Measurements from ENCODE around the gene ZNF548.
A peak's percentile ranks its signal among the peaks of the same experiment; 100 is the strongest.
"Not testable (repeated sequence)": the region's sequence is repeated elsewhere in the genome, so short reads cannot be mapped to it uniquely, and the experiment has no call there.

Gene ZNF548

GRCh38 chr19:57389730-57390598 is at the start of gene ZNF548:
Gene ZNF548 (plus strand): TSS chr19:57389854. CDS start chr19:57390100, 246 bp downstream.
- DNase-seq: peak; percentile 98

- no peak for DNase-seq
Measured at GRCh38 chr19:57342582-57342981, 47.1 kb upstream of the ZNF548 start.

- DNase-seq: no peak
Measured at GRCh38 chr19:57348136-57348535, 41.5 kb upstream of the ZNF548 start.

- peak; percentile 91 for DNase-seq
Measured at GRCh38 chr19:57350877-57351805, 38.5 kb upstream of the ZNF548 start, which contains the start of gene ZNF304. Gene ZNF304 (plus strand): TSS chr19:57351271. CDS start chr19:57351665, 394 bp downstream.

GRCh38 chr19:57351867-57352266 is 37.8 kb upstream of the ZNF548 start:
- no peak for DNase-seq

- DNase-seq: no peak
Measured at GRCh38 chr19:57355916-57356315, 33.7 kb upstream of the ZNF548 start.

- no peak for DNase-seq
Measured at GRCh38 chr19:57357406-57357805, 32.2 kb upstream of the ZNF548 start.

- DNase-seq: no peak
Measured at GRCh38 chr19:57359300-57359699, 30.4 kb upstream of the ZNF548 start.

- DNase-seq: no peak
Measured at GRCh38 chr19:57362419-57362818, 27.2 kb upstream of the ZNF548 start.

- peak; percentile 96 for DNase-seq
Measured at GRCh38 chr19:57362997-57363687, 26.5 kb upstream of the ZNF548 start, which contains the start of the genes TRAPPC2B and ZNF547. Gene TRAPPC2B (plus strand): TSS chr19:57363551. CDS start chr19:57364834, 1,283 bp downstream. Gene ZNF547 (plus strand): TSS chr19:57363551. CDS start chr19:57368556, 5,005 bp downstream.

- DNase-seq: no peak
Measured at GRCh38 chr19:57363688-57364181, 25.9 kb upstream of the ZNF548 start.

GRCh38 chr19:57366776-57367175 is 22.9 kb upstream of the ZNF548 start:
- no peak for DNase-seq

GRCh38 chr19:57374179-57374578 is 15.5 kb upstream of the ZNF548 start:
- DNase-seq: no peak

GRCh38 chr19:57374647-57375046 is 15.0 kb upstream of the ZNF548 start:
- DNase-seq: not testable (repeated sequence)

- no peak for DNase-seq
Measured at GRCh38 chr19:57376151-57376550, 13.5 kb upstream of the ZNF548 start.

GRCh38 chr19:57377498-57378146 is 12.0 kb upstream of the ZNF548 start:
- DNase-seq: no peak

- DNase-seq: no peak
Measured at GRCh38 chr19:57380923-57381322, 8.7 kb upstream of the ZNF548 start.

GRCh38 chr19:57382806-57383488 is 6.7 kb upstream of the ZNF548 start:
- no peak for DNase-seq

GRCh38 chr19:57389194-57389729 is 392 bp upstream of the ZNF548 start:
- no peak for DNase-seq

- DNase-seq: no peak
Measured at GRCh38 chr19:57395710-57396109, 6.1 kb downstream of the ZNF548 start.

GRCh38 chr19:57398868-57399267 is 9.2 kb downstream of the ZNF548 start:
- no peak for DNase-seq

All from DMS79 (cell line).